NCI-H2196 (cell line): Measurements from ENCODE around the gene DST.
"Not testable (repeated sequence)": the region's sequence is repeated elsewhere in the genome, so short reads cannot be mapped to it uniquely, and the experiment has no call there.

Source experiments
- DNase-seq: peaks from one replicate; lab custom pipeline; 2025; ENCODE audit not compliant: unreplicated experiment; lab: John Stamatoyannopoulos, UW

Gene DST

GRCh38 chr6:56663344-56663743 lies 20.7 kb upstream of the DST start:
- no peak for DNase-seq

GRCh38 chr6:56661338-56661737 lies 18.6 kb upstream of the DST start:
- not testable (repeated sequence) for DNase-seq

- no peak for DNase-seq
Measured at GRCh38 chr6:56660381-56660730, 17.7 kb upstream of the DST start.

- DNase-seq: no peak
Measured at GRCh38 chr6:56659721-56660380, 17.2 kb upstream of the DST start.

GRCh38 chr6:56658326-56658725 lies 15.6 kb upstream of the DST start:
- DNase-seq: no peak

- no peak for DNase-seq
Measured at GRCh38 chr6:56657354-56657753, 14.7 kb upstream of the DST start.

GRCh38 chr6:56656466-56656865 lies 13.8 kb upstream of the DST start:
- no peak for DNase-seq

- no peak for DNase-seq
Measured at GRCh38 chr6:56655996-56656395, 13.3 kb upstream of the DST start.

- DNase-seq: no peak
Measured at GRCh38 chr6:56655249-56655648, 12.6 kb upstream of the DST start.

GRCh38 chr6:56652994-56653393 lies 10.3 kb upstream of the DST start:
- peak; percentile 17 for DNase-seq

- no peak for DNase-seq
Measured at GRCh38 chr6:56652231-56652630, 9.5 kb upstream of the DST start.

- no peak for DNase-seq
Measured at GRCh38 chr6:56650191-56650590, 7.5 kb upstream of the DST start.

GRCh38 chr6:56649782-56650181 lies 7.1 kb upstream of the DST start:
- DNase-seq: no peak

- DNase-seq: peak; percentile 22
Measured at GRCh38 chr6:56649053-56649769, 6.5 kb upstream of the DST start.

- DNase-seq: no peak
Measured at GRCh38 chr6:56647172-56647762, 4.6 kb upstream of the DST start.

- DNase-seq: no peak
Measured at GRCh38 chr6:56644366-56644765, 1.7 kb upstream of the DST start.

GRCh38 chr6:56643379-56644089 lies 845 bp upstream of the DST start:
- no peak for DNase-seq

- DNase-seq: no peak
Measured at GRCh38 chr6:56640374-56640773, 2.3 kb downstream of the DST start.

GRCh38 chr6:56638760-56639159 lies 3.9 kb downstream of the DST start:
- no peak for DNase-seq

- DNase-seq: peak; percentile 50
Measured at GRCh38 chr6:56637640-56638039, 5.0 kb downstream of the DST start.

GRCh38 chr6:56628105-56628504 lies 14.6 kb downstream of the DST start:
- no peak for DNase-seq

- DNase-seq: no peak
Measured at GRCh38 chr6:56625356-56625755, 17.3 kb downstream of the DST start.
